GM23338 (cell line): ENCODE data around the gene PPAN. TPM values are rescaled to one million over a fixed set of nuclear protein-coding genes. Genes with fewer than 3 reads are reported as not detected.

Source experiments
- ATAC-seq: fragments of 200-7000 bp; cut with Tn5 transposase; 3 replicates; pipeline ENCODE4 v1.9.1; 2020
- DNase-seq: peaks from one replicate; pipeline ENCODE4 v3.0.0-alpha.2; 2015; ENCODE audit warnings: low spot score
- H2AFZ ChIP-seq: fragments of 200-600 bp; sonication (generic); 2 replicates; pipeline ENCODE4 v1.8.0; 2016; ENCODE audit warnings: antibody characterized with exemption, mild to moderate bottlenecking, moderate library complexity
- H3F3A ChIP-seq: fragments of 200-600 bp; sonication (generic); replicated peaks from 2 replicates; pipeline ENCODE4 v1.8.0; 2017; ENCODE audit warnings: antibody characterized with exemption, mixed run types, low read depth
- H3K27ac ChIP-seq: fragments of 200-600 bp; sonication (generic); 2 replicates; pipeline ENCODE4 v1.6.1; 2016; ENCODE audit warnings: low read depth
- H3K27me3 ChIP-seq: fragments of 200-600 bp; sonication (generic); 2 replicates; pipeline ENCODE4 v1.8.0; 2016; ENCODE audit warnings: mild to moderate bottlenecking, mixed run types, moderate library complexity; ENCODE audit not compliant: insufficient read depth
- H3K36me3 ChIP-seq: fragments of 200-600 bp; sonication (generic); 2 replicates; pipeline ENCODE4 v1.8.0; 2016; ENCODE audit warnings: mild to moderate bottlenecking; ENCODE audit not compliant: insufficient read depth
- H3K4me1 ChIP-seq: fragments of 200-600 bp; sonication (generic); 2 replicates; pipeline ENCODE4 v1.8.0; 2016; ENCODE audit warnings: mild to moderate bottlenecking, moderate library complexity; ENCODE audit not compliant: insufficient read depth
- H3K4me2 ChIP-seq: fragments of 200-600 bp; sonication (generic); 2 replicates; pipeline ENCODE4 v1.7.1; 2017; ENCODE audit warnings: mixed run types
- H3K4me3 ChIP-seq: fragments of 200-600 bp; sonication (generic); 2 replicates; pipeline ENCODE4 v1.6.1; 2016; ENCODE audit warnings: mixed run types
- H3K79me2 ChIP-seq: fragments of 200-600 bp; sonication (generic); replicated peaks from 2 replicates; pipeline ENCODE4 v1.8.0; 2017; ENCODE audit warnings: mild to moderate bottlenecking; ENCODE audit not compliant: insufficient read depth
- H3K9me2 ChIP-seq: fragments of 200-600 bp; sonication (generic); 2 replicates; pipeline ENCODE4 v1.8.0; 2017; ENCODE audit not compliant: insufficient read depth
- H4K20me1 ChIP-seq: fragments of 200-600 bp; sonication (generic); replicated peaks from 2 replicates; pipeline ENCODE4 v1.8.0; 2017; ENCODE audit warnings: mild to moderate bottlenecking; ENCODE audit not compliant: insufficient read depth
- H3K27ac Mint-ChIP-seq: 2 replicates; pipeline ENCODE4 v1.8.0; 2020; ENCODE audit warnings: inconsistent platforms, mild to moderate bottlenecking, moderate library complexity, mixed read lengths
- H3K27me3 Mint-ChIP-seq: 3 replicates; pipeline ENCODE4 v1.8.0; 2022; ENCODE audit warnings: low read depth, mild to moderate bottlenecking, moderate library complexity, mixed read lengths, inconsistent platforms; ENCODE audit not compliant: insufficient read depth, poor library complexity
- H3K36me3 Mint-ChIP-seq: 3 replicates; pipeline ENCODE4 v1.8.0; 2021; ENCODE audit warnings: low read depth, mild to moderate bottlenecking, inconsistent platforms, moderate library complexity, mixed read lengths
- H3K4me1 Mint-ChIP-seq: 3 replicates; pipeline ENCODE4 v1.8.0; 2020; ENCODE audit warnings: mild to moderate bottlenecking, inconsistent platforms, mixed read lengths
- H3K4me3 Mint-ChIP-seq: 3 replicates; pipeline ENCODE4 v1.8.0; 2021; ENCODE audit warnings: moderate library complexity, mild to moderate bottlenecking, inconsistent platforms, mixed read lengths
- H3K9me3 Mint-ChIP-seq: 3 replicates; pipeline ENCODE4 v1.8.0; 2020; ENCODE audit warnings: moderate library complexity, mild to moderate bottlenecking, inconsistent platforms, mixed read lengths
- CREB1 ChIP-seq: fragments of 250-450 bp; sonication (Bioruptor Pico); IDR thresholded peaks from 2 replicates; pipeline ENCODE4 v1.5.0; 2020; ENCODE audit warnings: low read depth, mild to moderate bottlenecking, moderate library complexity
- CTCF ChIP-seq, 2 experiments: fragments of 200-600 bp in 1 of 2; sonication (generic) in 1 of 2; conservative IDR thresholded peaks; 2 replicates each; pipeline versions ENCODE4 v1.5.1 to v1.6.1; 2016 to 2017; ENCODE audit warnings: antibody characterized with exemption in 2 of 2, low read depth in 2 of 2, mild to moderate bottlenecking in 2 of 2, moderate library complexity in 1 of 2
- NANOG ChIP-seq: IDR thresholded peaks from 2 replicates; pipeline ENCODE4 v1.6.1; 2016; ENCODE audit warnings: antibody characterized with exemption, borderline replicate concordance
- POLR2AphosphoS5 ChIP-seq: IDR thresholded peaks from 2 replicates; pipeline ENCODE4 v1.6.1; 2016; ENCODE audit warnings: antibody characterized with exemption, low read depth
- REST ChIP-seq: IDR thresholded peaks from one replicate; pipeline ENCODE4 v1.6.1; 2018; ENCODE audit warnings: antibody characterized with exemption; ENCODE audit not compliant: unreplicated experiment
- STAT1 ChIP-seq: IDR thresholded peaks from one replicate; pipeline ENCODE4 v1.6.1; 2016; ENCODE audit warnings: antibody characterized with exemption; ENCODE audit not compliant: unreplicated experiment
- ZNF114 ChIP-seq: fragments of 250-450 bp; sonication (Bioruptor Pico); IDR thresholded peaks from 2 replicates; pipeline ENCODE4 v1.5.0; 2020; ENCODE audit warnings: mild to moderate bottlenecking, moderate library complexity
- ZNF331 ChIP-seq: fragments of 250-450 bp; sonication (Bioruptor Pico); IDR thresholded peaks from 2 replicates; pipeline ENCODE4 v1.5.0; 2020; ENCODE audit warnings: low read depth, mild to moderate bottlenecking, moderate library complexity
- polyA plus RNA-seq: library from polyadenylated mRNA; unstranded; fragments of >200 nt; fragmentation: Nextera tagmentation; extraction: Ambion mirVana; gene quantifications from 2 replicates; pipeline ENCODE4 v1.2.1, GENCODE V29; 2016
- total RNA-seq: library from RNA; depleted of rRNA; stranded (reverse); fragments of >200 nt; shearing (Covaris generic); gene quantifications from 2 replicates; pipeline ENCODE4 v1.2.3, GENCODE V29; 2014

PPAN gene
- total and polyA plus RNA-seq, 2 experiments from 2014 or later = 71.8 to 81.9 TPM

DNA sequence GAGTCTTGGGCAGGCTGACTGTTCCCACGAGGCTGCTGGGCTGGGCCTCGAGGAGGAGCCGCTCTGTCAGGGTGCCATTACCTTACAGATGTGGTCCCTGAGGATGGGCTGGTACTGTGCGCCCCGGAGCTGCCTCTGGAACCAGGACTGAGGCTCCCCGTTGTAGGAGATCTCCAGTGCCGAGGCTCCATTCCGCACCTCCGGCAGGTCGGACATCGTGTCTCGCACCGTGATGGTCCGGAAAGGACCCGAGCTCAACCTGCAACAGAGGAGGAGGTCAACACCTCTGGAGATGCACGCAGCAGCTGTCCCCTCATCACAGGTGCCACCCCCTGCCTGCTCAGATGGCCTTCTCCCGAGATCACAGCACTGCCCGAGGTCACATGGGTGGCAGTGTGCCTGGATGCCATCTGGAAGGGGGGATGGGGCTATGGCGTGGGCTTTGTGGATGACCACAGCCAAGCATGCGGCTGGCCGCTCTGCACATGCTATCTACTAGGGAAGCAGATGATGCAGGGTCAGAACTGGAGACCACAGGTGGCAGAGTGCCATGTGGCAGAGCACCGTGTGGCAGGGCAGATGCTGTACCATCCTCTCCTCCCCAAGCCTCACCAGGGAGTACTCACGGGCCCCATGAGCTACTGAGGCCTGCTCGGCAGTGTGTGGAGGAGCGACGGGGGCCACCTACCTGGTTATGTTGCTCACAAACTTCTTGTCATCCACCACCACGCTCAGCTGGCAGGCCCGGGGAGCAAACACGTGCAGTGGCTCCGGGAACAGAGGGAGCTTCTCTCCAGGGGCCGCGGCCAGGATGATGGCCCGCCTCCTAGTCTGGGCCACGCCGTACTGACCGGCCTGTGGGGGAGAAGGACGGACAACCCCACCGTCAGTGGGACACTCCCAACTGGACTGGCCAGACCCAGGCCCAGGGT lies 31.9 kb downstream of the PPAN start:
- peaks cover 45% of the 10 kb centered on the region for H3K36me3 ChIP-seq
- ATAC-seq = no peak
- Mint-ChIP-seq H3K27me3 (peaks cover 4% of the 10 kb centered on the region), H3K4me3 (no peak overlapping the region), H3K9me3 (no peaks in the 10 kb centered on the region; the same call in 2 of the 3 replicates), H3K27ac (no peak overlapping the region), H3K4me1 (no peaks in the 10 kb centered on the region), H3K36me3 (peaks cover 83% of the 10 kb centered on the region)
- H3K4me1 ChIP-seq = no peaks in the 10 kb centered on the region
- no peaks in the 10 kb centered on the region for H3K79me2 ChIP-seq
- peaks cover 8% of the 10 kb centered on the region for H4K20me1 ChIP-seq
- H3K4me3 ChIP-seq = no peak overlapping the region
- peaks cover 1% of the 10 kb centered on the region; the same call in 1 of the 2 replicates for H3F3A ChIP-seq
- H3K4me2 ChIP-seq = no peak overlapping the region
- no peaks in the 10 kb centered on the region for H3K27me3 ChIP-seq
- DNase-seq = no peak
- TF ChIP-seq STAT1 (no peak), CREB1 (CRISPR knock-in tag) (no peak), ZNF331 (CRISPR knock-in tag) (no peak), CTCF (conservative IDR thresholded peaks at IDR 0.05; ENCODE audit: low read depth in 2 of 2) (no peak), POLR2AphosphoS5 (no peak)
- H2AFZ ChIP-seq = no peak overlapping the region
- no peaks in the 10 kb centered on the region for H3K9me2 ChIP-seq
- H3K27ac ChIP-seq = no peak overlapping the region

GRCh38 chr19:10138879-10139795 lies 33.0 kb downstream of the PPAN start:
- Histone ChIP-seq H3K36me3 (peaks cover 52% of the 10 kb centered on the region), H3K4me3 (no peak overlapping the region), H4K20me1 (peaks cover 11% of the 10 kb centered on the region), H3F3A (no peaks in the 10 kb centered on the region; the same call in 1 of the 2 replicates), H3K27ac (no peak overlapping the region), H3K4me1 (no peaks in the 10 kb centered on the region), H3K79me2 (no peaks in the 10 kb centered on the region), H3K9me2 (no peaks in the 10 kb centered on the region), H3K4me2 (no peak overlapping the region), H3K27me3 (no peaks in the 10 kb centered on the region), H2AFZ (no peak overlapping the region)
- no peaks in the 10 kb centered on the region; the same call in 2 of the 3 replicates for H3K9me3 Mint-ChIP-seq
- peaks cover 4% of the 10 kb centered on the region for H3K27me3 Mint-ChIP-seq
- H3K36me3 Mint-ChIP-seq = peaks cover 83% of the 10 kb centered on the region
- H3K4me1 Mint-ChIP-seq = no peaks in the 10 kb centered on the region
- no peak for DNase-seq
- H3K27ac Mint-ChIP-seq = no peak overlapping the region
- H3K4me3 Mint-ChIP-seq = no peak overlapping the region
- ATAC-seq = no peak
- TF ChIP-seq NANOG (no peak), STAT1 (no peak), REST (no peak), POLR2AphosphoS5 (no peak), ZNF114 (CRISPR knock-in tag) (no peak), CTCF (conservative IDR thresholded peaks at IDR 0.05; ENCODE audit: low read depth in 2 of 2) (no peak)
